Brain microvascular endothelial cell (primary cell): ENCODE results near the gene CCL4.

Experiments used
- DNase-seq: peaks from one replicate; pipeline ENCODE4 v3.0.0-alpha.2; 2020
- H3K27ac ChIP-seq: fragments of 250-450 bp; sonication (Bioruptor Pico); 2 replicates; pipeline ENCODE4 v1.5.1; 2020; ENCODE audit warnings: mild to moderate bottlenecking, moderate library complexity
- H3K27me3 ChIP-seq: fragments of 250-450 bp; sonication (Bioruptor Pico); replicated peaks from 2 replicates; pipeline ENCODE4 v1.5.1; 2020; ENCODE audit warnings: mild to moderate bottlenecking
- H3K36me3 ChIP-seq: fragments of 250-450 bp; sonication (Bioruptor Pico); replicated peaks from 2 replicates; pipeline ENCODE4 v1.5.1; 2020; ENCODE audit warnings: mild to moderate bottlenecking
- H3K4me3 ChIP-seq: 2 replicates; pipeline ENCODE4 v1.5.1; 2011; ENCODE audit warnings: low read depth, mild to moderate bottlenecking, control low read depth, low read length, moderate library complexity
- CTCF ChIP-seq: IDR thresholded peaks from 2 replicates; pipeline ENCODE4 v1.5.1; 2011; ENCODE audit warnings: low read depth, mild to moderate bottlenecking, moderate library complexity, low read length, control low read depth, inconsistent platforms; ENCODE audit errors: missing control alignments
- in situ Hi-C: cut with HindIII; loops from 2 replicates; pipeline ENCODE4 v1.10.0; 2017; ENCODE audit warnings: low sequenced_read_pairs, low pct_ligation_motif_present

Gene CCL4

DNA sequence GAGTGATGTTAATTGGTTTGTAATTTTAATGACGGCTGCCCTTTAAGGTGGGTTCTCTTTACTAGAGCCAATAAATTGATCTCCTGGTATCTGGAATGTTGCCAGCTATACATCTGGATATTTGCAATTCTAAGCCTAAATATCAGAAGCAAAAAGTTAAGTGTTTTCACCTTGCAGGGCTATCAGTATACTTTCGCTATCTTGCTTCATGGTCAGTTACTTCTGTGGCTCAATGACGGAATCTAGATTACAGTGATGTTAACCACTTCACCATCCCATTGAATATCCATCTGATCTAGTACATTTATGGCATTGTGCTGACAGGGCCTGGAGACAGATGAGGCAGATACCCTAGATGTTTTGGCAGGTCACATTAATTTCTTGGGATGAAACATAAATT is 28.3 kb downstream of the CCL4 start:
- no peak for DNase-seq
- Histone ChIP-seq H3K27ac (no peak overlapping the region), H3K36me3 (no peaks in the 10 kb centered on the region), H3K27me3 (no peaks in the 10 kb centered on the region), H3K4me3 (no peak overlapping the region)
- in situ Hi-C loops = no loop called here
- TF ChIP-seq CTCF = no peak

DNA sequence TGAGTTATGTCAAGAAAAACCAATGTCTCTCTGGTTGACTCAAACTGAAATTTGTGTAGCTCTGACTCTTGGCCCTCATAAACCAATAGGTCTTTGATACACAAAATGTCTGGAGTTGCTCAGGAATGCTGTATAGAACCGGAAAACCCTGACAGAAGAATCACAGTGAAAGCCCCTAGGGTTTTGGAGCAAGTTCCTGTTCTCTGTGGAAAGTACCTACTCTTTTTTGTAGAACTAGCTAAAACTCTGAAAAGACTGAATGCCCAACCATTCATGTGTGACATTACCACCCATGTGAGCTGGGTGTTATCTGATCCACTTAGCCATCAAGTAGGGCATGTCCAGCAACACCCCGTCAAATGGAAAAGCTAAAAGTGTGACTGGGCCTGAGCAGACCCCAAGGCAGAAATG is 28.8 kb downstream of the CCL4 start:
- in situ Hi-C loops = no loop called here
- H3K4me3 ChIP-seq = no peak overlapping the region
- H3K27ac ChIP-seq = no peak overlapping the region
- no peak for DNase-seq
- H3K36me3 ChIP-seq = no peaks in the 10 kb centered on the region
- no peak for TF ChIP-seq CTCF
- H3K27me3 ChIP-seq = no peaks in the 10 kb centered on the region

DNA sequence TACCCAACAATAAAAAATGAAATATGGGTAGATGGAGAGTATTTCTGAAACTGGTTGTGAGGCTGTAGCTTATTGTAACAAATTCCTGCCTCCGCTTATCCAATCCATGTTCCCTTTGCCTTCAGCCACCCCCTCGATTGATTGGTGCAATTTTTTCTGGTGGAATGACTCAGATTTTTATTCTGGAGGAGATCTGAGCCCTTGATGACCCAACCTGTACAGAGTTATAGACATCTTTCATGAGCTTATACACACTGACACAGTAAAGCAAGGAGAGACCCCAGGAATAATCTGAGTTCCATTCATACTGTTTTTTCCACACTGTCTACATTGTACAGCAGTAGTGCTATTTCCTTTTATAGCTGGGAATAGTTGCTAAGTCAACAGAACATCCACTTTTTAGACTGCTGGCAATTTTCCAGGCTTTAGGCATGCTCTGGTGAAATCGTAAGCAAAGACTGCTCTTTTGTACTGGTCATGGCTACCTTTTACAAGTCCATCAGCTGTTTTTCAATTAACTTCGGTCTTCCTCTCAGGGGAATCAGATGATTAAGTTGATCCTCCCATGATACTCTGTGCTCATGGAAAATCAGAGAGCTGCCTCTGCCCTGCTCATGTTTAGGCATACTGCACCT is 30.1 kb downstream of the CCL4 start:
- H3K27ac ChIP-seq = no peak overlapping the region
- in situ Hi-C loops = no loop called here
- no peaks in the 10 kb centered on the region for H3K36me3 ChIP-seq
- no peak for DNase-seq
- TF ChIP-seq CTCF = no peak
- H3K27me3 ChIP-seq = no peaks in the 10 kb centered on the region
- H3K4me3 ChIP-seq = no peak overlapping the region

DNA sequence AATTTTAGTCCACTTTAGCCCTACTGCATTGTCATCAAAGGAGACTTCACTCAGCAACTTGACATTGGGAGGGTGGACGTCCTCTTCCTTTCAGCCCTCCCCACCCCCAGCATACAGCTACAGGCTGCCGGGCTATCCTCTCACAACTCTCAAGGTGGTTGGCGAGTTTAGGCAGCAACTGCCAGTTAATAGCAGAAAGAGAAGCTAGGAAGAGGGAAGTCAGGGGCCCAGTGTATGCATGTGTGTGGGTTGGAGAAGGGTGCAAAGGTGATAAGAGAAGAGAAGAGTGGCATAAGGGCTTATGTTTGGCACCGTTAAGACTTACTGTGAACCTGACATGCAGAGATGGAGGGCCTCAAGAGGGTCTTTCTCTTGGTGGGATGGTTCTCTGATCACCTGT is 31.8 kb downstream of the CCL4 start:
- DNase-seq = no peak
- Histone ChIP-seq H3K4me3 (no peak overlapping the region), H3K36me3 (no peaks in the 10 kb centered on the region), H3K27me3 (no peaks in the 10 kb centered on the region), H3K27ac (no peak overlapping the region)
- in situ Hi-C loops = no loop called here
- TF ChIP-seq CTCF = no peak

DNA sequence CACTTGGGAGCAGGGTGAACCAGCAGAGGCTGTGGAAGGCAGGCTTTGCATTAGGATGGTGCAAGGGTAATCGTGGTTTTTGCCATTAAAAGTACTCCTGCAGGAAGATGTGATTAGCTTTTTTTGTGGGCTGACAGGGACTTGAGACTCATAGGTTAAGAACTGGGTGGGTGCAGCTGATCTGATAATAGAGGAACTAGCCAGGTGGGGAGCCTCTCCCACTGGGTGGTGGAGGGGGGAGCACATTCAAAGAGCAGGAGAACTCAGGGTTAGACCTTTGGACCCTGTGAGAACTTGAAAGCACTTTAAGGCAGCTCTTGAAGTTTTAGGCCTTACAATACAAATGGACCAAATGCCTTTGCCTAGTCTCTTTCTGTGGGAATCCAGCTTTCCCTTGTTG is 32.4 kb downstream of the CCL4 start:
- H3K27me3 ChIP-seq = no peaks in the 10 kb centered on the region
- no peaks in the 10 kb centered on the region for H3K36me3 ChIP-seq
- DNase-seq = no peak
- in situ Hi-C loops = no loop called here
- no peak overlapping the region for H3K27ac ChIP-seq
- no peak overlapping the region for H3K4me3 ChIP-seq
- TF ChIP-seq CTCF = no peak

DNA sequence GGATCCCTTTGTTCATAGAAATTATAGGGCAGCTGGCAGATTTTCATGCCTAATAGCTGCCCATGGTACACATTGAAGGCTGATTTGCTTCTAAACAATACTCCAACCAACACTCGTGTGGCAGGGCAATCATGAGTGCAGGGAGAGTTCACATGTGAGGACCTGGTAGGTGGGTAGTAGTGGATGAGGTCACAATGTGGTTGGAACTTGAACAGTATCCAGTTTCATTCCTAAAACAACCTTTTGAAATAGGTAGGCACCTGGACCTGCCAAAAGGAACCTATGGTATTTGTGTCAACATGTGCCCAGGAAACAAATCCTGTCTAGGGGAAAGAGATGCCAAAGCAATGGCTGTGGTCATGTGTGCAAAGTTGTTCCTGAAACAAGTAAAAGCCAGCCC is 32.8 kb downstream of the CCL4 start:
- no peak for TF ChIP-seq CTCF
- Histone ChIP-seq H3K36me3 (no peaks in the 10 kb centered on the region), H3K4me3 (no peak overlapping the region), H3K27ac (no peak overlapping the region), H3K27me3 (no peaks in the 10 kb centered on the region)
- in situ Hi-C loops = no loop called here
- DNase-seq = no peak
